Epithelial cell of proximal tubule (primary cell): Measurements from ENCODE around the gene ODR4. TPM values are rescaled to one million over a fixed set of nuclear protein-coding genes. Genes with fewer than 3 reads are reported as not detected.
"Not testable (repeated sequence)": the region's sequence is repeated elsewhere in the genome, so short reads cannot be mapped to it uniquely, and the experiment has no call there.

Experiments
- DNase-seq: peaks from one replicate; pipeline ENCODE4 v3.0.0-alpha.2; 2011; ENCODE audit warnings: low read depth
- H3K4me3 ChIP-seq: 2 replicates; pipeline ENCODE4 v1.5.1; 2011; ENCODE audit warnings: low read depth, mild to moderate bottlenecking, low read length
- CTCF ChIP-seq: conservative IDR thresholded peaks from 2 replicates; pipeline ENCODE4 v1.5.1; 2012; ENCODE audit warnings: low read depth, mild to moderate bottlenecking, low read length
- total RNA-seq: library from RNA; depleted of rRNA; stranded (reverse); fragments of >200 nt; gene quantifications from 2 replicates; pipeline ENCODE4 v1.2.3, GENCODE V29; 2015

The ODR4 gene
- total RNA-seq, 1 donor from 2014 or later: 8.9 TPM

- no peak for DNase-seq
- no peak for TF ChIP-seq CTCF
Measured at GRCh38 chr1:186443638-186444037, 68.0 kb downstream of the ODR4 start.

DNA sequence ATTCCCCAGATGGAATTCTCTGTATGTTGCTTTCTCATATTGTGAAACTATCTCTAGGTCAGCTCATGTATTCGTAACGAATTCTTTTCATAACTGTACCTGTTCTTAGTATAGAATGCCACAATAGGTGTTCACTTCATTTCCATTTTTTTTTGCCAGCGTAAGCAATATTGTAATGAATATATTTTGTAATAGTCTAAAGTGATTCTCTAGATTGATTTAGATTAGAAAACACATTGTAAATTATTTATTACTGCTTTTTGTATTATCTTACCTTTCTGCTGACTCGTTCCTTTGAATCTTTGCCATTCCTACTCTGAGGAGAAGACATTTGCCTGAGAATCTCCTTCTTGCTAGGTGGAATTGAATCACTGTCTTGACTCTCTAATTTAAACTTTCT lies 70.5 kb downstream of the ODR4 start:
- H3K4me3 ChIP-seq: no peak overlapping the region
- TF ChIP-seq CTCF: no peak
- no peak for DNase-seq

More at GRCh38 chr1:186443638-186444037, 68.0 kb downstream of the ODR4 start:
- H3K4me3 ChIP-seq: no peak overlapping the region

- H3K4me3 ChIP-seq: no peak overlapping the region
- no peak for DNase-seq
- no peak for TF ChIP-seq CTCF
Measured at GRCh38 chr1:186454981-186455380, 79.3 kb downstream of the ODR4 start.

DNA sequence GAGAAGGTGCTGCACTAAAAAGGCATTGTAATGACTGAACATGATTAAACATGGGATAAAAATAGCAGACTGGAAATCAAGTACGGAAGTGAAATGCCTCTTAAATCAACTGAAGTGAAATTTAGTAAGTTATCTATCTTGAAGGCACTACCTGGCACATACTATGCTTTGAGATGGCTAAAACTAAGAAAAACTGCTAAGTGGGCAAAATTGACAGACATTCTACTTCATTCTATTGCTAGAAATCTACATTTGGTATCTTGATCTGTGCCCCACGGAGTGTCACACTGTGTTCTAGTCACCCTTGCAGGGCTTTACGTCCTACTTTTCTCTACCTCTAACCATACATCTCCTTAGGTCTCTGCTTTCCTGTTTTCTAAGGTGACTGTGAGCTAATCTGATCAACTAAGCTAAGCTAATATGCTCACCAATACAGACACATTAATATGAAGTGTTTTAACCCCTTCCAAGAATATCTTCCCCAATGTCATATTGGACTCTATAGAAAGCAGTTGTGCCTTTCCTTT lies 81.2 kb downstream of the ODR4 start:
- TF ChIP-seq CTCF: no peak

DNA sequence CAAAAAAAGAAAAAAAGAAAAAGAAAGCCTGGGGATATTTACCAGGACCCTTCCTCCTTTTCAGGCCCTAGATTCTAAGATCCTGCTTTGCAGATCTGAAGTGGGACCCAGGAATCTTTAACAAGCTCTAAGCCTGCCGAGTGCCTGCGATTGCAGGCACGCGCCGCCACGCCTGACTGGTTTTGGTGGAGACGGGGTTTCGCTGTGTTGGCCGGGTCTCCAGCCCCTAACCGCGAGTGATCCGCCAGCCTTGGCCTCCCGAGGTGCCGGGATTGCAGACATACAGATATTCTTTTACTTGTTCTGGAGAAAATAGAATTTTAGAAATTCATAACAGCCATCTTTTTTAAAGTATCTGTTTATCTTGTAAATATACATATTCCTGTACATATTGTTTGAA lies 83.5 kb downstream of the ODR4 start:
- not testable (repeated sequence) for H3K4me3 ChIP-seq, DNase-seq

More for the DNA sequence above, 81.2 kb downstream of the ODR4 start:
- no peak for DNase-seq
- H3K4me3 ChIP-seq: no peak overlapping the region

DNA sequence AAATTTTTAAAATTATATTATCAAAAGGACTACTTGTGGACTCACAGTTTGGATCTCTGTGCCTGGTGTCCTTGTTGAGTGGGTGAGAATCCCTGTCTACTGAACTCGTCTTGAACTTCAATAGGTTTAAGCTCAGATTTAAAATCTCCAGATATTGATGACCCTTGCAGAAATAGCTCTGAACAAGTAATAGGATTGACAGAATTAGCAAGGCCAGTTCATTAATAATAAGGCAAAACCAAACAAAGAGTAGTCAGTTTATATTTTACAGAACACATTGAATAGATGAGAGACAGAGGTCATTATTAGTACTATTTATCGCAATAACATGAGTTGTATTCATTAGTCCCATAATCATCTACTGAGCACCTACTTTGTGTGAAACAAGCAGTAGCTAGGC lies 85.4 kb downstream of the ODR4 start, which contains the start of gene PDC:
Gene PDC, minus strand, starts transcription at position 101 of the 400 bp plus-strand sequence. CDS start 11,655 bp downstream, outside the sequence.
- TF ChIP-seq CTCF: no peak
- DNase-seq: no peak
- H3K4me3 ChIP-seq: no peak within 1 kb of the TSS

- no peak for TF ChIP-seq CTCF
- H3K4me3 ChIP-seq: no peak overlapping the region
- DNase-seq: no peak
Measured at GRCh38 chr1:186463511-186463910, 87.9 kb downstream of the ODR4 start.
